A549 (cell line): ENCODE data around the gene TRABD2A. TPM values are rescaled to one million over a fixed set of nuclear protein-coding genes. Genes with fewer than 3 reads are reported as not detected.
A peak's percentile ranks its signal among the peaks of the same experiment; 100 is the strongest.

ENCODE experiments used
- ATAC-seq, 2 experiments: fragments of 200-7000 bp in 1 of 2; fragments of >200 bp in 1 of 2; cut with Nextera tagmentation in 1 of 2; cut with Tn5 transposase in 1 of 2; 3 replicates each; pipeline versions ENCODE4 v1.8.0 to v1.9.1; 2018 to 2020; ENCODE audit warnings: mild to moderate bottlenecking in 1 of 2, moderate library complexity in 1 of 2
- CTCF ChIA-PET: fragments of 300-600 bp; sonication (Branson Sonifier 250); formaldehyde crosslinking; extraction: SDS; loops from one replicate; lab custom pipeline; 2021; ENCODE audit warnings: antibody characterized with exemption, inconsistent platforms; lab: Yijun Ruan, JAX
- POLR2A ChIA-PET: fragments of 350-600 bp; formaldehyde crosslinking; extraction: SDS; loops from one replicate; lab custom pipeline; 2021; ENCODE audit warnings: antibody characterized with exemption, inconsistent platforms; lab: Yijun Ruan, JAX
- DNase-seq, 2 experiments: peaks; one replicate each; pipeline versions ENCODE4 v3.0.0 to v3.0.0-alpha.2; 2011 to 2016; ENCODE audit warnings: low read depth in 1 of 2, low spot score in 1 of 2
- FAIRE-seq: peaks from 2 replicates; lab custom pipeline; 2011; peaks lifted over from hg19 to GRCh38; lab: Jason Lieb, UNC
- H3K27ac ChIP-seq, 2 experiments: fragments of >200 bp; sonication (Bioruptor Twin); formaldehyde crosslinking; 3 replicates each; pipeline ENCODE4 v1.5.1; 2016 to 2017
- H3K4me1 ChIP-seq: fragments of >200 bp; sonication (Bioruptor Twin); formaldehyde crosslinking; 3 replicates; pipeline ENCODE4 v1.6.1; 2016
- H3K4me2 ChIP-seq: fragments of >200 bp; sonication (Bioruptor Twin); formaldehyde crosslinking; 3 replicates; pipeline ENCODE4 v1.6.1; 2016
- H3K4me3 ChIP-seq: fragments of >200 bp; sonication (Bioruptor Twin); formaldehyde crosslinking; 3 replicates; pipeline ENCODE4 v1.5.1; 2016
- H3K9me3 ChIP-seq: fragments of >200 bp; sonication (Bioruptor Twin); formaldehyde crosslinking; 3 replicates; pipeline ENCODE4 v1.6.1; 2016
- BCL3 ChIP-seq: fragments of >200 bp; sonication (Bioruptor Twin); formaldehyde crosslinking; IDR thresholded peaks from 3 replicates; pipeline ENCODE4 v1.6.1; 2016
- CBX8 ChIP-seq: fragments of 200-600 bp; sonication (generic); IDR thresholded peaks from 2 replicates; pipeline ENCODE4 v1.6.1; 2016
- CHD2 ChIP-seq: fragments of 150-350 bp; IDR thresholded peaks from 2 replicates; pipeline ENCODE4 v1.6.1; 2014; ENCODE audit warnings: low read length; ENCODE audit not compliant: partially characterized antibody
- CHD4 ChIP-seq: fragments of 200-600 bp; sonication (generic); IDR thresholded peaks from 2 replicates; pipeline ENCODE4 v1.6.1; 2016; ENCODE audit warnings: antibody characterized with exemption, mild to moderate bottlenecking, borderline replicate concordance
- E2F6 ChIP-seq: IDR thresholded peaks from 2 replicates; pipeline ENCODE4 v1.6.1; 2012; ENCODE audit warnings: low read depth, borderline replicate concordance
- EP300 ChIP-seq, 2 experiments: fragments of >200 bp; sonication (Bioruptor Twin); formaldehyde crosslinking; IDR thresholded peaks; 2 replicates in 1 of 2; 3 replicates in 1 of 2; pipeline ENCODE4 v1.6.1; 2016 to 2017
- FOXS1 ChIP-seq: fragments of 250-450 bp; sonication (Bioruptor Pico); IDR thresholded peaks from 2 replicates; pipeline ENCODE4 v1.5.0; 2020; ENCODE audit warnings: mild to moderate bottlenecking, moderate library complexity
- GATA3 ChIP-seq: IDR thresholded peaks from 2 replicates; pipeline ENCODE4 v1.6.1; 2012; ENCODE audit warnings: borderline replicate concordance
- HEYL ChIP-seq: fragments of 250-450 bp; sonication (Bioruptor Pico); IDR thresholded peaks from 2 replicates; pipeline ENCODE4 v1.8.0; 2021; ENCODE audit warnings: mild to moderate bottlenecking, moderate library complexity
- HOXB5 ChIP-seq: fragments of 250-450 bp; sonication (Bioruptor Pico); IDR thresholded peaks from 2 replicates; pipeline ENCODE4 v1.5.0; 2020; ENCODE audit warnings: mild to moderate bottlenecking, moderate library complexity
- JUNB ChIP-seq: fragments of >200 bp; sonication (Bioruptor Twin); formaldehyde crosslinking; IDR thresholded peaks from 2 replicates; pipeline ENCODE4 v1.6.1; 2016
- KDM1A ChIP-seq: fragments of 200-600 bp; sonication (generic); IDR thresholded peaks from 2 replicates; pipeline ENCODE4 v1.6.1; 2016; ENCODE audit warnings: low read depth, mild to moderate bottlenecking
- KDM5A ChIP-seq: fragments of 200-600 bp; sonication (generic); IDR thresholded peaks from 2 replicates; pipeline ENCODE4 v1.6.1; 2016; ENCODE audit warnings: antibody characterized with exemption, mild to moderate bottlenecking
- MAX ChIP-seq: IDR thresholded peaks from 2 replicates; pipeline ENCODE4 v1.6.1; 2012
- NR3C1 ChIP-seq: fragments of >200 bp; sonication (Bioruptor Twin); formaldehyde crosslinking; IDR thresholded peaks from 3 replicates; pipeline ENCODE4 v1.6.1; 2017
- POLR2A ChIP-seq: IDR thresholded peaks from 2 replicates; pipeline ENCODE4 v1.6.1; 2012; ENCODE audit warnings: mild to moderate bottlenecking, low read length
- REST ChIP-seq: fragments of 200-600 bp; sonication (generic); IDR thresholded peaks from 2 replicates; pipeline ENCODE4 v1.6.1; 2016; ENCODE audit warnings: antibody characterized with exemption, mild to moderate bottlenecking, moderate library complexity
- ZFP36 ChIP-seq: fragments of 450-650 bp; IDR thresholded peaks from 2 replicates; pipeline ENCODE4 v1.6.1; 2014; ENCODE audit warnings: borderline replicate concordance; ENCODE audit not compliant: partially characterized antibody
- WGBS: methylation state at CpG from one replicate; pipeline ENCODE4 v1.1.6; 2017; ENCODE audit errors: missing lambda C conversion rate; 5-methylcytosine and 5-hydroxymethylcytosine counted together
- polyA plus RNA-seq, 4 experiments: library from polyadenylated mRNA; depleted of rRNA in 3 of 4; stranded (reverse); fragments of >200 nt; fragmentation: RNase III in 1 of 4; extraction: RNeasy Plus Mini Kit Qiagen cat#74134 plus additional on column Dnase treatment in 1 of 4; gene quantifications; 2 replicates in 3 of 4; 3 replicates in 1 of 4; pipeline ENCODE4 v1.2.3, GENCODE V29; 2011 to 2017

The TRABD2A gene
- polyA plus RNA-seq, 2 of the 4 experiments (the other 2 are of a cell fraction): 6.1 to 7.1 TPM

GRCh38 chr2:84894131-84894586 lies 13.3 kb upstream of the TRABD2A start (continued):
- no peak for TF ChIP-seq REST
- no peak for TF ChIP-seq KDM5A
- no peak for TF ChIP-seq MAX
- TF ChIP-seq HEYL (CRISPR knock-in tag): no peak
- TF ChIP-seq, all 56 proteins: peak for 0

GRCh38 chr2:84891355-84892010 lies 10.6 kb upstream of the TRABD2A start:
- H3K9me3 ChIP-seq: no peaks in the 10 kb centered on the region
- WGBS: 94% methylated on average over 12 of the region's 12 CpGs
- ATAC-seq (no peak), DNase-seq (no peak), FAIRE-seq (no peak)
- peaks cover 8% of the 10 kb centered on the region for H3K4me1 ChIP-seq
- H3K4me3 ChIP-seq: no peak overlapping the region
- no peak overlapping the region for H3K4me2 ChIP-seq
- ChIA-PET CTCF (interaction anchor here (1.5 to 2.5 kb wide), 2 partner anchors 9 to 10 kb away, joined by 3 to 9 read pairs; no protein-coding TSS in a partner anchor), POLR2A (no interaction called here)
- H3K27ac ChIP-seq: no peak overlapping the region
- TF ChIP-seq CHD4: no peak
- TF ChIP-seq CHD2: no peak
- TF ChIP-seq NR3C1: no peak
- TF ChIP-seq EP300 (IDR thresholded peaks at IDR 0.05): no peak
- TF ChIP-seq JUNB: no peak
- no peak for TF ChIP-seq E2F6
- TF ChIP-seq CBX8: no peak
- no peak for TF ChIP-seq GATA3
- no peak for TF ChIP-seq HOXB5 (CRISPR knock-in tag)
- TF ChIP-seq FOXS1 (CRISPR knock-in tag): no peak
- no peak for TF ChIP-seq KDM5A
- no peak for TF ChIP-seq BCL3

- no peak for DNase-seq
- Histone ChIP-seq H3K4me1 (peaks cover 4% of the 10 kb centered on the region; the same call in 1 of the 3 replicates), H3K9me3 (no peaks in the 10 kb centered on the region), H3K27ac (peak overlapping the region; percentile 2 to 65; a peak in 3 of 6 replicates), H3K4me2 (peak overlapping the region; percentile 43), H3K4me3 (no peak overlapping the region)
- TF ChIP-seq POLR2A (no peak), ZFP36 (peak; percentile 36), KDM1A (peak; percentile 67; the same call in 1 of the 2 replicates)
- 64% methylated on average over 2 of the region's 2 CpGs for WGBS
- POLR2A ChIA-PET: interaction anchor here (1.4 kb wide), 1 partner anchor 8 kb away, joined by 8 read pairs; no protein-coding TSS in a partner anchor
- CTCF ChIA-PET: interaction anchor here (1.3 to 6.9 kb wide), 4 partner anchors 9 to 396 kb away, joined by 4 to 41 read pairs (median 4); partner anchors contain the start of gene TRABD2A
- no peak for ATAC-seq
- no peak for FAIRE-seq
Observed at GRCh38 chr2:84889332-84889731, 8.4 kb upstream of the TRABD2A start.
